CD4-positive, alpha-beta T cell treated with Interleukin-15 for 1 hour (primary cell): ENCODE measurements around the gene TESMIN.

Experiments used
- DNase-seq: peaks from one replicate; pipeline ENCODE4 v3.0.0-alpha.2; 2020

TESMIN gene, protein sequence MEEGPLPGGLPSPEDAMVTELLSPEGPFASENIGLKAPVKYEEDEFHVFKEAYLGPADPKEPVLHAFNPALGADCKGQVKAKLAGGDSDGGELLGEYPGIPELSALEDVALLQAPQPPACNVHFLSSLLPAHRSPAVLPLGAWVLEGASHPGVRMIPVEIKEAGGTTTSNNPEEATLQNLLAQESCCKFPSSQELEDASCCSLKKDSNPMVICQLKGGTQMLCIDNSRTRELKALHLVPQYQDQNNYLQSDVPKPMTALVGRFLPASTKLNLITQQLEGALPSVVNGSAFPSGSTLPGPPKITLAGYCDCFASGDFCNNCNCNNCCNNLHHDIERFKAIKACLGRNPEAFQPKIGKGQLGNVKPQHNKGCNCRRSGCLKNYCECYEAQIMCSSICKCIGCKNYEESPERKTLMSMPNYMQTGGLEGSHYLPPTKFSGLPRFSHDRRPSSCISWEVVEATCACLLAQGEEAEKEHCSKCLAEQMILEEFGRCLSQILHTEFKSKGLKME

DNA sequence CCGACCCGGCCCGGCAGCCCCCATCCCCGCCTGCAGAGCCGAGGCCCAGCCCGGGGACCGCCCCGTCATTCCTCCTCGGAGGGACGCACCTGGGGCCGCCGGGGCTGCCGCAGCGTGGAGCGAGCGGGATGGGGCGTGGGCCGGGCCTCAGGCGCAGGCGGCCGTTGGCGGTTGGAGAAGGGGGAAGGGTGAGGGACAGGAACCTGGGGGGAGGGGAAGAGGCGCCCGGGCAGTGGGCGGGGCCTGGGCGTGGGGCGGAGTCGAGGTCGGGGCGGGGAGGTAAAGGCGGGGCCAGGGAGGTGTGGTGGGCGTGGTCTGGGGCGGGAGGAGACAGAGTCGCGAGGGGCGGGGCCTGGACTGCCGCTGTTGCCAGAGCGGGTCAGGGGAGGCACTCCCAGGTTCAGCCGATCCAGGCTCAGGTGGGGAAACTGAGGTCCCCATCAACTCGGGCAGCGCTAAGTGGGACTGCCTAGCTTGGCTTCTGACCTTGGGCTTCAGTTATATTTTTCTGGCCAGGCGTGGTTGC is at the start of gene TESMIN:
TESMIN (minus strand) TSS at position 190 of the 526 bp plus-strand sequence. CDS start 860 bp downstream, outside the sequence.
- DNase-seq: peak; percentile 89

DNA sequence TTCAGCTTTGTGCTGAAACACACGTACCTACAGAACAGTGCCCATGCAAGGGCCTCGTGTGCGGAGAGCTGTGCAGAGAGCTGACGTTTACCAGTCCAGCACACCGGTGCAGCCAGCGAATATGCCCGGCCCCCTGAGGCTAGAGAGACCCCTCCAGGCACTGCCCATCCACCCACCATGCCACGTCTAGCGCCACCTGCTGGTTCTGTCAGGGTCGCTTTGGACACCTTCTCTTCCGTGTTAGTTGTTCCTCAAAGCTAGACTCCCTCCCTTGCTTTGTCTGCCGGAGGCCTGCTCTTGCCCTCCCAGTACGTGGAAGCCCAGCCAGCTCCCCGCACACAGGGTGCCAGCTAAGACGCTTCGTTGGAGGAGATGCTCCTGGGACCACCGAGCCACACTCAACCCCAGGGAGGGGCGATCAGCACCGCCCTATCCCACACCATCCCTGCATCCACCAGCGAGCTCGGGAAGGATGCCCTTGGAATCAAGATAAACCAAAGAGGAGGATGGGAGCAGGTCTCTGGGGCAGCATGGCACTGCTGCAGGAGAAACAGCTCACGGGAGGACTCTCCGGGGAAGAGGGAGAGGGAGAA is 47.0 kb upstream of the TESMIN start:
- peak; percentile 24 for DNase-seq

DNA sequence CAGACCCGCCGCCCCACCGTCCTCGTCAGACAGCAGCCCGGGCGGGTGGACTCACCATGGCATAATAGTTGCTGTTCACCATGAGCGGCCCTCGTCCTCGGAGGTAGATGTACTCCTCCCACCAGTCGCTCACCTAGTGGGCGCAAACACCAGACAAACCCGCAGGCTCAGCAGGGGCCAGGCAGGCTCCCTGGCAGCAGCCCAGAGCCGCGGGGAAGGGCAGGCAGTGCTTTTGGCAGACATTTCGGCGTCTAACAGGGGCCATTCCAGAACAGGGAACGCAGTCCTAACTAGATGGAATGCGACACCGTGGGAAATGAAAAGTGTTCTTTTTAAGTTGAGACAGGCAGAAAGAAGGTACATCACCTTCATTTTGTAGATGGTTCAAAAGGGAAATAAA is 45.5 kb upstream of the TESMIN start:
- DNase-seq: no peak

DNA sequence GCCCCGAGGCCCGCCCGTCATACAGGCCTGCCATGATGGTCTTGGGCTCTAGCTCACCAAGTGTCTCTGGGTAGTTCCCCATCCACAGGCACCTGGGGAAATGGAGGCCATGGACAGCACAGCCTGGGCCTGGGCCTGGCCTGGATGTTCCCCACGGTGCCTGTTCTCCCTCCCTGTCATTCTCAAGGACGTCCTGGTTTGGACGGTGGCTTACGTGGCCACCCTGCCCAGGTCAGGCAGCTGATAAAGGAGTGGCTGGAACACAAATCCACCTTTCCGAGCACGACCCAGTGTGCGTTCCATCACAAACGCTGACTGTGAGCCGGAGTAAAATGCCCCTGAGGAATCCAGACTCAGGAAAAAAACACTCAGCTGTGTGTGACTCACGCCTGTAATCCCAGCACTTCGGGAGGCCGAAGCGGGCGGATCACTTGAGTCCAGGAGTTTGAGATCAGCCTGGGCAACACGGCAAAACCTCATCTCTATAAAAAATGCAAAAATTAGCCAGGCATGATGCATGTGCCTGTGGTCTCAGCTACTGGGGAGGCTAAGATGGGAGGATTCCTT is 41.2 kb upstream of the TESMIN start:
- no peak for DNase-seq

DNA sequence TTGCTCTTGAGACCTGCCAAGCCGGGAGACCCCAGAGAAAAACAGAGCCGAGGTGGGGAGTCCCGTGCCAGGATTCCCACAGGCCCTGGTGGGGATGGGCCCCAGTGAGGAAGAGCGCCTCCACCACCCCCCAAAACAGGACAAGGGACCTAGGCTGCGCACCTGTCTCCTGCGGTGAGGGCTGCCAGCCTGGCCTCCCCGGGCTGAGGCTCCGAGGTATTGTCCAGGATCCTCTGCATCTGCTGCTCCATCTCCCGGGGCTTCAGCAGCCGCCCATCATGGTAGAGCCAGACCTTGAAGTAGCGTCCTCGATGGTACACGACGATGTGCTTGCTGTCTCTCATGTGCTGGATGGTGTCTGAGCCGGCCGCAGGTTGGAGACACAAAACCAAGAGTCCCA is 33.3 kb upstream of the TESMIN start:
- DNase-seq: no peak

DNA sequence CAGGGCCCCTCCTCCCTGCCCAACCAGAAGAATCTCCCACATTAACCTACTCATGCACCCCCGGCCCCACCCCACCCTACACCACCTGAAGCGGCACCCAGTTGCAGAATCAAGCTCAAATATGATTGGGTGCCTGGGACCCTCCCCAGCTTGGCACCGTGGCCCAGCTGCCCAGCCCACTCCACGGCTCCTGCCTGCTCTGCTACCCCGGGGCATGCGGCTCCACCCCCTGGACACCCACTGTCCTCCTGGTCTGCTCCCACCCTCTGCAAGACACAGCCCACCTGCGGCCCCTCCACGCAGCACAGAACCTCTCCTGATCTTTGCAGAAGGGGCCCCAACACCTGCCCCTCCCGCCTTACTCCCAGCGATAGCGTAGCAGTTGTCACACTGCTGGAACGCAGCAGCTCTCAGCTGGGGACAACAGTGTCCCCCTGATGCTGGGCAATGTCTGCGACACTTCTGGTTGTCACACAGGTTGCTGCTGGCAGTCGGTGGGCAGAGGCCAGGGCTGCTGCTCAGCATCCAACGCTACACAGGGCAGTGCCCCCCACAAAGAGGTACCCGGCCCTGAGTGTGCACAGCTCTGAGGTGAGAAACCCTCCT is 32.0 kb upstream of the TESMIN start:
- DNase-seq: no peak

DNA sequence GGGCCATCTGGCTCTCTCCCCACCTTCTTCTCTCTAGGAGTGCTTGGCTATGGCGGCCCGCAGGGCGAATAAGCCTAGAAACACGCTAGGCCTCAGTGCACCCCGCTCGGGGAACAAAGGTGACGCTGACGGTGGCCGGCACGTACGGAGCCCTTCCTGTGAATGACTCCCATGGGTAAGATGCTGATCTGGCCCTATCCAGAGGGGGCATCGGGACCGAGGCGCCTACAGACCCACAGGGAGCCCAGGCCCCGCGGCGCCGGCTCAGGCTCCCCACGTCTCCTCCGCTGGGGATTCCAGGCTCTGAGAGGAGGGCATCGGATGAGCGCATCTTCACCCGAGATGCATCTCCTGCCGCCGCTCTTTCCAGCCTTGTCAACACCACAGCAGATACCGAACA is 31.4 kb upstream of the TESMIN start:
- no peak for DNase-seq

DNA sequence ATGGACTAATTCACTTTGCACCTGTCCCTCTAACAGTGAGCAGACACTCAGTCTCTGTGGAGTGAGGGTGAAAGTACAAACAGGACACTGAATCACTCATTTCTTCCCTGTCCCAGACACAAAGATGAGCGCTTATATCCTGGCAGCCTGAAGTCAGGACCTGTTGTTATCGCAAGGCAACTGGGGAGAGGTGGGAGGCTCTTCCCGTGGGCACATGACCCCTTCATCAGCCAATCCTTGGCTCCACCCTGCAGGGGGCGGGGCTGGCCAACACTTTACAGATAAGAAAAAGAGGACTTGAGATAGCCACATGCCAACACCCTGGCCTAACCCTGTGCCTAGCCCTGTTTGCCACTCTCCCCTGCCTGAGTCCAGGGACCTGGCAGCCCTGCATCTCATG is 29.5 kb upstream of the TESMIN start:
- DNase-seq: no peak

DNA sequence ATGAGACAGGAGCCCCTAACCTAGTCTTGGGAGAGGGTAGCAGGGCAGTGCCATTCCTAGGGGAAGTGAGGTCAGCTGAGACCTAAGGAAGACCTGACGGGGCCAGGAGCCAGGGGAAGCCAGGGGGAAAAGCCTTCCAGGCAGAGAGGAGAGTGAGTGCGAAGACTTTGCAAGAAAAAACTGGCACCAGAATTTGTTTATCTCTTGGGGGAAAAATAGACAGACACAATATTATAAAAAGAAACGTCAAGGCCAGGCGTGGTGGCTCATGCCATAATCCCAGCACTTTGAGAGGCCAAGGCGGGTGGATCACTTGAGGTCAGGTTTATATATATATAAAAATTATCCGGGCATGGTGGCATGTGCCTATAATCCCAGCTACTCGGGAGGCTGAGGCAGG is 26.9 kb upstream of the TESMIN start:
- DNase-seq: no peak

DNA sequence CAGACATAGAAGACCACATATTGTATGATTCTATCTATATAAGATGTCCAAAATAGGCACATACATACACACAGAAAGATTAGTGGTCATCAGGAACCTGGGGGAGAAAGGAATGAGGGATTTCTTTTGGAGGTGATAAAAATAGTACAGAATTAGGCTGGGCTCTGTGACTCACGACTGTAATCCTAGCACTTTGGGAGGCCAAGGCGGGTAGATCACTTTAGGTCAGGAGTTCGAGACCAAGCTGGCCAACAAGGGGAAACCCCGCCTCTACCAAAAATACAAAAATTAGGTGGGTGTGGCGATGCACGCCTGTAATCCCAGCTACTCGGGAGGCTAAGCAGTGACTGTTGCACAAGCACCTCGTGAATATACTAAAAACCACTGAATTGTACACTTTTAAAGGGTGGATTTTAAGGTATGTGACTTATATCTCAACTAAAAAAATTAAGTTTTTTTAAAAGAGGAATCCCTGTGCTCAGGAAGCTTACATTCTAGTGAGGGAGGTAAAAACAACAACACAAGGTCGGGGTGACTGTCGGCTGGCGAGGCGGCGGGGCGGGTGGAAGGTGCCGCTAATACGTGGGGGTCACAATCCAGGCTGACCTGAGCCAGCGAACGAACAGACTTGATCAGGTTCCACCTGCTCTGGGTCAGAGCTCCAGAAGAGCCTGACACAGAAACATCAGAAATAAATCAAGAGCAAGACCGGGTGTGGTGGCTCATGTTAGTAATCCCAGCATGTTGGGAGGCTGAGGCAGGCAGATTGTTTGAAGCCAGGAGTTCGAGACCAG is 25.3 kb upstream of the TESMIN start:
- DNase-seq: no peak

DNA sequence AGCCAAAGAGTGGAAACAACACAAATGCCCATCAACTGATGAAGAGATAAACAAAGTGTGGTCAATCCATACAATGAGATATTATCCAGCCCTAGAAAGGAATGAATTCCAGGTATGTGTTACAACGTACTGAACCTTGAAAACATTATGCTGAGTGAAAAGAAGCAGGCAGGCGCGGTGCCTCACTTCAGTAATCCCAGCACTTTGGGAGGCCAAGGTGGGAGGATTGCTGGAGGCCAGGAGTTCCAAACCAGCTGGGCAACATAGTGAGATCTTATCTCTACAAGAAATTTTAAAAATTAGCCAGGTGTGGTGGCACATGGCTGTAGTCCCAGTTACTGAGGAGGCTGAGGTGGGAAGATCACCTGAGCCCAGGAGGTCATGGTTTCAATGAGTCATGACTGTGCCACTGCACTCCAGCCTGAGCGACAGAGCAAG is 24.6 kb upstream of the TESMIN start:
- DNase-seq: no peak

DNA sequence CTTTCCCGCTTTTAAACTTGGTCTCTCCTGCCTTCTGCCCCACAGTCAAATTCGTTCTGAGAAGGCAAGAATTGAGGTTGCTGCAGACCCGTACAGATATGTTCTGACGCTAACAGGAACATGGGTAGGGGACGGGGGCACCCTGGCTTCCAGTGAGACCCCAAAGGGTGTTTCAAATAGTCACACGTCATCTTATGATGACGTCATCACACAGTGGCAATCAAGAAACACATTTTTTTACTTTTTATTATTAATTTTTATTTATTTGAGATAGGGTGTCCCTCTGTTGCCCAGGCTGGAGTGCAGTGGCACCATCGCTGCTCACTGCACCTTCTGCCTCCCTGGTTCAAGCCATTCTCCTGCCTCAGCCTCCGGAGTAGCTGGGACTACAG is 22.9 kb upstream of the TESMIN start:
- DNase-seq: no peak

DNA sequence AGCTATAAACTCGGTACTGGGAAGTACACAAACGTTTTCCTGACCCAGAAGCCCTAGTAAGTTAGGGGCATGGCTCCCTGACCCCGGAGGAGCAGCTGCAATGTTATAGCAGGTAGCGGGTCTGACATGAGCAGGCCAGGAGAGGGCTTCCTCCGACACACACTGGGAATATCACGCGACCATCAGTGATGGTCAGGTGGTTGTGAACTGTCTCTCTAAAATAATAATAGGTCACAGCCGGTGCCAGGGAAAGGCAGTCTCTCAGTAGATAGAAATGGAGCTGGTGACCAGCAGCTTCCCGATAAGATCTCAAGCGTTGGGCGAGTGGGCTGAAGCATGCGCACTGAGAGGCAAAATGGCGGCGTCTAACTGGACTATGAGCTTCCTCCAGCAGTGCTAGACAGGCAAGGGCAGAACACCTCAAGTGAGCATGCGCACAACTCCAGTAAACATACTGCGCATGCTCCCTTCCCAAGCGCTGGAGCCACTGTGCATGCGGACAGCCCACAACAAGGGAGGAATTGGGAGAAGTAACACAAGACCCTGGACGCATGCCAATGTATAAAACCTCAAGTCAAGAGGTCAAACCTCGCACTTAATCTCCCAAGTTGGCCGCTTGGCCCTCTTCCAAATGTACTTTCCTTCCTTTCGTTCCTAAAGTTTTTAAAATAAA is 22.3 kb upstream of the TESMIN start:
- no peak for DNase-seq

DNA sequence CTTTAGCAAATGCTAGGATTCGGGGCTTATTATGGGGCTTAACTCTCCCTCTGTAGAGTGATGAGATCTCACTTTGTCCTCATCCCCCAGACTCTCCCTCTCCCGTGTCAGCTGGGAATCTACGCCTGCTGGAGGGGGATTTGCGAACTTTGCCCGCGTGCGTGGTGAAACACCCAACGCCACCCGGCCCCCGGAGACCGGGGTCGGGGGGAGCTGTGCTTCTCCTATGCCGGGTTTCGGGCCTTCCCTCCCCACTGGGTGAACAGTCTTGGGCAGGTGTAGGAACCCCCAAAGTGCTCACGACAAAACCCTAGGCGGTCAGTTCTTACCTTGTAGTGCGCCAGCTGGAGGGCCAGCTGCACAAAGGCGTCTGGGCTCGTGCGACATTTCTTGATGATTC is 21.6 kb upstream of the TESMIN start:
- DNase-seq: no peak

DNA sequence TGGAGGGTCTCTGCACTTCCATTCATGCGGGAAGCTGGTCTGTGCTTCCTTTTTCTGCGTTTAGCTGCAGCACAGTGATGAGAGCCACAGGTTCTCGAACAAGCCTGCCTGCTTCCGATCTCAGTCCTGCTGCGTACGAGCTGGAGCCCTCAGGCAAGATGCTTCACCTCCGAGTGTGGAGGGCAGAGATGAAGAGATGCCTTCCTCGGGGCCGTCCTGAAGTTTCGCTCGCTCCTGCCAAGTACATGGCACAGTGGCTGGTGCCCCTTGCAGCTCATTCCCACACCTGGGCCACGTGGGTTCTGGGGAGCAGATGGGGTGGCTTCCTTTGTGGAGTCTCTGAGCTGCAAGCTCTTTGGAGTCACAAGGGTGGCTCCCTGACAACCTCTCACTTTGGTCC is 19.5 kb upstream of the TESMIN start:
- no peak for DNase-seq

DNA sequence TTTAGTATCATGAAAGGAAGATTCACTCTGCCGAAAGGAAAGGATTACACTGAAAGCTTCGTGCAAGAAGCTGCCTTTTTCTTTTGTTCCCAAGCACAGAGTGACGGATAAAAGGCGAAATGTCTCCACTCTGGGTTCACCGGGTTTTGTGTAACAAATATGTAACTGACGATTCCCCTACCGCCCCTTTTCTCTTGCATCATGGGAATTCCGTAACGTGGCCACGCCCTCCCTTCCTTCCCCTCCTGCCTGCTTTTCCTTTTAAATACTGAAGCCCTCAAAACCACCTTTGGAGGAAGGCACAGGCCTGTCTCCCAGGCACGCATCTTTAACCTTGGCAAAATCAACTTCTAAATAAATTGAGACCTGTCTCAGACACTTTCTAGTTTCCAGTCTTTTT is 16.4 kb upstream of the TESMIN start:
- DNase-seq: no peak

DNA sequence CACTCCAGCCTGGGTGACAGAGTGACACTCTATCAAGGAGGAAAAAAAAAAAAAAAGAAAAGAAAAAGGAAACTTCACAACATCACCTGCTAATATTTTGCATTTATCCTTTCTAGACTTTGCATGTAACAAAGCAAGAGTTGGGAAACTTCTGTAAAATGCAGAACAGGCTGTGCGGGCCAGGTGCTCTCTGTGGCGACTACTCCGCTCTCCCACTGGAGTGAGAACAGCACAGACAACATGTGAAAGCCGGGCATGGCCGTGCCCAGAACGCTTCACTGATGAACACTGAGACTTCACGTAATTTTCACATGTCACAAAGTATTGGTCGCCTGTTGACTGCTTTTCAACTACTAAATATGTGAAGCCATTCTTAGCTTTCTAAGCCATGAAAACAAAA is 15.5 kb upstream of the TESMIN start:
- DNase-seq: no peak

DNA sequence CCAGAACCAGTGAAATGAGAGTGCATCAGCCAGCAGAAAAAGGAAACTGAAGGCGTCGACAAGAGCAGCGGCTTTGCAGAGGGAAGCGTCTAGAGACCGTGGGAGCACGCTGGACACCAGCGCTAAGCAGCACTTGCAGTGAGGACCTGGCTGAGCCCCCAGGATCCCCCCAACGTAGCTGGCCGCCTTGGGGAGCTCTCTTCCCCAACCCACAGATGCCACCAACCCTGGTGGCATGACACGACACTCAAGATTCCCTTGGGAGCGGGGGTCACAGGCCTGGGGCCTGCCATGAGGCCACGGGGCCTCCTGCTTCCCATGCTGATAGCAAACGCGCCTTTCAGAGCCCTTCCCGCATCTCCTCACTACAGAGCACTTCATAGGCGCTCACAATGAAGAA is 13.4 kb upstream of the TESMIN start:
- DNase-seq: no peak

DNA sequence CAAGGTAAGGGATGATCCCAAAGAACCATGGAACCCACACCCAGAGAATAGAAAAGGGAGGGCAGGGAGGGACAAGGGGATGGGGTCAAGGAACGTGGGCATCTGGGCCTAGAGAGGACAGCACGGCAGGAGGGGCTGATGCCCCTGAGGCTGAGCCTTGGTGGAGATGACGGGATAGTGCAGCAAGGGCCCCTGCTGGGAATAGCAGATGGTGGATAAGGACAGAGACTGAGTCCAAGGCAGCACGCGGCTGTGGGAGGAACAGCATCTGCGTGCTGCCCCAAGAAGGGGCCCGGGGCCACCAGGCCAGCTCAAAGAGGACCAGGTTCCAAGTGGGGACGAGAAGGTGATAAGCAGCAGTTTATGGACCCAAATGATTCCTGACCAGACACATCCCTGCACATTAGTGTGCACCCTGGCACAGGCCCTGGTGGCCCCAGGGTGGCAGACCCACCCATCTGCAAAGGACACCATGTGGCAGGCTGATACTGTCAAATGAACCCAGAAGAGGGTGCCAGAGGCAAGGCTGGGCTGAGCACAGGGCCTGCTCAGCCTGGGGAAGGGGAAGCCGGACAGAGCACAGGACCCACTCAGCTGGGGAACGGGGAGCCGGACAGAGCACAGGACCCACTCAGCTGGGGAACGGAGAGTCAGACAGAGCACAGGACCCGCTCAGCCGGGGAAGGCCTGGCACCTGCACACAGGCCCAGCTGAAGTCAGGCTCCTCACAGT is 12.8 kb upstream of the TESMIN start:
- no peak for DNase-seq

DNA sequence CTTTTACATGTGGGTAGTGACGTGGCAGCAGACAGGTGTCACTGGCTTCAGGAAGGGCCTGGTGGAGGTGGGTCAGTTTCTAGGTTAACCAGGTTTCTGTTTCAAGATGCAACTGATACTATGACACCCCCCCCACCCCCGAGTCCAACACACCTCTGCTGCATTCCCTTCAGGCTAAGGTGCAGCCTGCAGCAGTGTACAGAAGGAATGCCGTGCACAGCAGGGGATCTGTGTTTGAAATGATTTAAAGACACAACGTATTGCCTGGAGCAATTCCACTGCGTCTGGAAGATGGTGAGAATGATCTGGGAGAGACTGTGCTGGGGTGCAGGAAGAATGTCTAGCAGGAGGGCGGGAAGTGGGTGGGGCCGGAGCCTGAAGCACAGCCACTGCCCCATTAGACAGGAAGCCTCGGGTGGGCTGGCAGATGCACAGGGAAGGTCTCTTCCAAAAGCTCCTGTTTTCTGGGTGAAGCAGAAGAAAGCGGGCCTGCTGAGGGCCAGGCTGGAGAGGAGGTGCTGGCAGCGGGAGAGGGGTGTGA is 11.9 kb upstream of the TESMIN start:
- DNase-seq: no peak

DNA sequence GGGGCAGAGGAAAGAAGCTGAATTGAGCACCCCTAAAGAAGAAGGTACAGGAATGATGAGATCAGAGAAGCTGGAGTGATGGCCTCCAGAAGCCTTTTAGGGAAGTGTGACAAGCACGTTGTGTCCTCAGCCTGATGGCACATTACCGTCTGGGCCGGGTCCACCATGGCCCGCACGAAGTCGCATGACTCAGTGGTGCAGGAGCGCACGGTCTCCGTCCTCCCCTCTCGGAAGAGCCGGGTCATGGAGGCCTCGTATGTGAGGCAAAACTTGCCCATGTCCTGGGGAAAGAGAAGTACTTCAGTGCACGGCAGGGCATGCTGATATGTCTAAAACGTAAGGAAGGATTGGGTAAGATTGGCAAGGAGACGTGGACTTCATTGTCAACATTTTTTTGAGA is 11.2 kb upstream of the TESMIN start:
- no peak for DNase-seq
